Measurements from ENCODE around the gene KRT84.

- TF ChIP-seq SUZ12 (IDR thresholded peaks at IDR 0.05; ENCODE audit: extremely low read depth, insufficient read depth, insufficient read length) (no peak), ZNF274 (IDR thresholded peaks at IDR 0.05; ENCODE audit: low read depth, low read length) (no peak)
Measured at GRCh38 chr12:52342781-52343490, 42.5 kb downstream of the KRT84 start.
